Glutamatergic neuron (in vitro differentiated cells): ENCODE data around the gene RCBTB2. TPM values are rescaled to one million over a fixed set of nuclear protein-coding genes. Genes with fewer than 3 reads are reported as not detected.

Source experiments
- DNase-seq: peaks from one replicate; pipeline ENCODE4 v3.0.0; 2022
- H3K27ac Mint-ChIP-seq: one replicate; pipeline ENCODE4 v1.8.0; 2020; ENCODE audit warnings: mild to moderate bottlenecking, mixed read lengths, inconsistent platforms; ENCODE audit not compliant: unreplicated experiment
- H3K27me3 Mint-ChIP-seq: one replicate; pipeline ENCODE4 v1.8.0; 2020; ENCODE audit warnings: mild to moderate bottlenecking, moderate library complexity, mixed read lengths, inconsistent platforms; ENCODE audit not compliant: unreplicated experiment
- H3K36me3 Mint-ChIP-seq: one replicate; pipeline ENCODE4 v1.8.0; 2020; ENCODE audit warnings: mild to moderate bottlenecking, mixed read lengths, inconsistent platforms; ENCODE audit not compliant: unreplicated experiment
- H3K4me1 Mint-ChIP-seq: one replicate; pipeline ENCODE4 v1.8.0; 2020; ENCODE audit warnings: mild to moderate bottlenecking, low read depth, mixed read lengths, inconsistent platforms; ENCODE audit not compliant: unreplicated experiment
- H3K4me3 Mint-ChIP-seq: one replicate; pipeline ENCODE4 v1.8.0; 2020; ENCODE audit warnings: mild to moderate bottlenecking, mixed read lengths, inconsistent platforms; ENCODE audit not compliant: unreplicated experiment
- H3K9me3 Mint-ChIP-seq: one replicate; pipeline ENCODE4 v1.8.0; 2020; ENCODE audit warnings: mild to moderate bottlenecking, moderate library complexity, mixed read lengths, inconsistent platforms; ENCODE audit not compliant: unreplicated experiment
- total RNA-seq: library from RNA; stranded (reverse); fragmentation: NEBNext Ultra II Directional; extraction: Animal tissue kit (Norgen Biotek cat#: 25700); gene quantifications from one replicate; pipeline ENCODE4 v1.2.1, GENCODE V29; 2021; ENCODE audit not compliant: unreplicated experiment
- TF ChIP-seq, protein P1 (sequence below): fragments of 200-600 bp; sonication (generic); IDR thresholded peaks from one replicate; pipeline ENCODE4 v1.5.0; 2021; ENCODE audit not compliant: partially characterized antibody, unreplicated experiment

Gene RCBTB2
- total RNA-seq, 1 donor from 2014 or later = 7.4 TPM

DNA sequence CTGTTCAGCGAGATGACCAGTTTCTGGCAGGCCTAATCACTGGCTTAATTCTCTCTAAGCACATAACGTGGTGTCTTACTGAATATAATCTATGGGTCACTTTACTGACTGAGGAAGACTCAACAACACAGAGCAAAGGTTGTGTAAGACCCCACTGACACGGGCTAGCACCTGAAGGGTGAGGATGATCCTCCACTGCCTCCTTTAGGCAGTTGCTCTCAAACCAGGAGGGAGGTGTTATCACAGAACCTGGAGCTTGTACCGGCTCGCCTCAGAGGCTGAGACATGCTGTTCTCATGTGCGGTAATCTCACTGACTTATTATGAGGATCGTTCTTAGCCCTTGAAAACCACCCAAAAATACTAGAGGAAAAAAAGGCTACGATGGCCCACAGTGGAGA lies 28.3 kb downstream of the RCBTB2 start:
- H3K27me3 Mint-ChIP-seq = no peaks in the 10 kb centered on the region
- H3K36me3 Mint-ChIP-seq = no peaks in the 10 kb centered on the region
- no peak overlapping the region for H3K27ac Mint-ChIP-seq
- TF ChIP-seq, protein P1, sequence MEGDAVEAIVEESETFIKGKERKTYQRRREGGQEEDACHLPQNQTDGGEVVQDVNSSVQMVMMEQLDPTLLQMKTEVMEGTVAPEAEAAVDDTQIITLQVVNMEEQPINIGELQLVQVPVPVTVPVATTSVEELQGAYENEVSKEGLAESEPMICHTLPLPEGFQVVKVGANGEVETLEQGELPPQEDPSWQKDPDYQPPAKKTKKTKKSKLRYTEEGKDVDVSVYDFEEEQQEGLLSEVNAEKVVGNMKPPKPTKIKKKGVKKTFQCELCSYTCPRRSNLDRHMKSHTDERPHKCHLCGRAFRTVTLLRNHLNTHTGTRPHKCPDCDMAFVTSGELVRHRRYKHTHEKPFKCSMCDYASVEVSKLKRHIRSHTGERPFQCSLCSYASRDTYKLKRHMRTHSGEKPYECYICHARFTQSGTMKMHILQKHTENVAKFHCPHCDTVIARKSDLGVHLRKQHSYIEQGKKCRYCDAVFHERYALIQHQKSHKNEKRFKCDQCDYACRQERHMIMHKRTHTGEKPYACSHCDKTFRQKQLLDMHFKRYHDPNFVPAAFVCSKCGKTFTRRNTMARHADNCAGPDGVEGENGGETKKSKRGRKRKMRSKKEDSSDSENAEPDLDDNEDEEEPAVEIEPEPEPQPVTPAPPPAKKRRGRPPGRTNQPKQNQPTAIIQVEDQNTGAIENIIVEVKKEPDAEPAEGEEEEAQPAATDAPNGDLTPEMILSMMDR = no peak
- peaks cover 5% of the 10 kb centered on the region for H3K4me1 Mint-ChIP-seq
- no peak overlapping the region for H3K4me3 Mint-ChIP-seq
- no peaks in the 10 kb centered on the region for H3K9me3 Mint-ChIP-seq
- DNase-seq = no peak

GRCh38 chr13:48502601-48503319 lies 30.1 kb downstream of the RCBTB2 start:
- no peak overlapping the region for H3K4me3 Mint-ChIP-seq
- TF ChIP-seq, protein P1 = no peak
- no peak overlapping the region for H3K27ac Mint-ChIP-seq
- H3K9me3 Mint-ChIP-seq = no peaks in the 10 kb centered on the region
- no peaks in the 10 kb centered on the region for H3K36me3 Mint-ChIP-seq
- DNase-seq = no peak
- H3K4me1 Mint-ChIP-seq = peaks cover 5% of the 10 kb centered on the region
- H3K27me3 Mint-ChIP-seq = no peaks in the 10 kb centered on the region

DNA sequence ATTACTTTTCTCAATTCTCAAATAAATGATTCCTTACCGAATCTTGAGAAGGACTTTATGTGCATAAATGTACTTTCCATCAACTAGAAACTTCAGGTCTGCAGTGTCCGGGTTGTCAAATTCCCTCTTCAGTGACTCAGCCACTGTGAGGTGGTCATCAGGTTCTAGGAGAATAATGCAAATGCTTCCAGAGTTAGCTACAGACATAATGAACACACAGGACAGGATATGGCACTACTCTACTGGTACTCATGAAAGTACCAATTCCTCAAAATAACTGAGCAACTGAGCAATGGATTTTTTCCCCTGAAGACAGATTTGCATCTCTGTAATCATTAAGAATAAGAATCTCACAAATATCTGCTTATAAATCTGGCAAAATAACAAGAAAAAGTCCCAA lies 31.2 kb downstream of the RCBTB2 start:
- TF ChIP-seq, protein P1 = no peak
- no peaks in the 10 kb centered on the region for H3K9me3 Mint-ChIP-seq

DNA sequence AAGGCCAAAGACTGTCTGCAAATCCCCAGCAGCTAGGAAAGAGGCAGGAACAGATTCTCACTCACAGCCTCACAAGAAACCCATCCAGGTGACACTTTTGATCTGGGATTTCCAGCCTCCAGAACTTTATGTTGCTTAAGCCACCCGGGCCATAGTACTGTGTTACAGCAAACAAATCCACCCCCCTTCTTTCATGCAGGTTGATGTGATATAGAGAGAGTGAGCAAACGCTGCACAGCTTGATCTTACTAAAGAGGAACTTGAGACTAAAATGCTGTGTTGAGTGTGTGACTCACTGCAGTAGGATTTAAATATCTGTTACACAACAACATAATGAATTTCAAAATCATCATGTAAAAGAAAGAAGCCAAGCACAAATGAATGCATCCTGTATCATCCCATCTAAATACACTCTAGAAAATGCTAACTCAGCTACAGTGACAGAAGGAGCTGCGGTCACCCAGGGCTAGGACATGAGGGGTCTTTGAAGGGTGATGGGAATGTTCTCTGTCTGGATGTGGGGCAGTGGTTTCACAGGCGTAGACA lies 32.2 kb downstream of the RCBTB2 start:
- no peaks in the 10 kb centered on the region for H3K27me3 Mint-ChIP-seq
- H3K27ac Mint-ChIP-seq = no peak overlapping the region
- TF ChIP-seq, protein P1 = no peak
- no peaks in the 10 kb centered on the region for H3K4me1 Mint-ChIP-seq
- H3K4me3 Mint-ChIP-seq = no peak overlapping the region
- H3K9me3 Mint-ChIP-seq = no peaks in the 10 kb centered on the region
- DNase-seq = no peak
- H3K36me3 Mint-ChIP-seq = no peaks in the 10 kb centered on the region

More for the DNA sequence above, 31.2 kb downstream of the RCBTB2 start:
- Mint-ChIP-seq H3K4me3 (no peak overlapping the region), H3K36me3 (no peaks in the 10 kb centered on the region), H3K27me3 (no peaks in the 10 kb centered on the region), H3K27ac (no peak overlapping the region), H3K4me1 (peaks cover 5% of the 10 kb centered on the region)
- no peak for DNase-seq

GRCh38 chr13:48497669-48498068 lies 35.2 kb downstream of the RCBTB2 start:
- TF ChIP-seq, protein P1 = no peak
- no peak for DNase-seq
- Mint-ChIP-seq H3K4me3 (no peak overlapping the region), H3K36me3 (no peaks in the 10 kb centered on the region), H3K9me3 (no peaks in the 10 kb centered on the region), H3K27ac (no peak overlapping the region), H3K27me3 (no peaks in the 10 kb centered on the region), H3K4me1 (no peaks in the 10 kb centered on the region)
